ENCODE measurements around the gene HSPA12A. TPM values are rescaled to one million over a fixed set of nuclear protein-coding genes. Genes with fewer than 3 reads are reported as not detected.

The HSPA12A gene
- total and polyA plus RNA-seq, 2 of the 13 experiments (the other 11 are each of a cell fraction or from before 2014, with no cell fraction given): 6.4 to 13.6 TPM

DNA sequence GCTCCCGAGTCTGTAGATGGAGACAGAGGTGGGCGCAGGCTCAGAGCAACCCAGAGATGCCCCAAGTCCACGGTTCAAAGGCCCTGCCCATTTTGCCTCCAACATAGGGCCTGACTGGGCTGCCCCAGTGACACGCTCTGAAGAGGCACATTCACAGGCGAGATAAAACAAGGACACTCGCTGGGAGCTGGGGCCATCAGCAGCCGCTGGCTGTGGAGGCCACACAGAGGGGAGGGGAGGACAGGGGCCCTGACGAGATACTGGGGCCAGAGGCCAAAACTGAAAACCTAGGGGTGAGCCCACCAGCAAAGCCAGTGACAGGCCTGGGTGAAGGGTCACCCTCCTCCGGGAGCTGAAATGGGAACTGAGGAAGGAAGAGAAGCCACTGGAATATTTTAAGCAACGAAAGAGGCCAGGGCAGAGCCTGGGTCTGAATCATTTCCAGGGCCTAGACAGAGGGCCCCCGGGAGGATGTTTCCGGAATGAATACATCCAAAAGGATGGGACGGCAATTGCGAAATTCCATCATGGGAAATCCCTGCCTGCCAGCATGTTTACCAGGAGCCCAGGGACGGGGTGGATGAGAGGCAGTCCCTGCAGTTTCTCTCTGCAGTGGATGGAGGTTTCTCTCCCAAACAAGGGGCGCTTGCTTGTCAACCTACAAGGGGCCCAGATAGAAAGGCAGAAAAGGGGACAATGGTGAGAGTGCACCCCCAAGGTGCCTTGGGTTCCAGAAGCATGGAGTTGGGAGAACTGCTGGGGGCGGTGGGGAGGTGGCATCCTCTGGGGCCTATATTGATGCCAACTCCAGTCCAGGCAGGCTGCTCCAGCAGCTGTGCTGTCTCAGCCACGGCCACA, 29.0 kb upstream of the HSPA12A start (continued):
- TF ChIP-seq PRDM10 (CRISPR knock-in tag; IDR thresholded peaks at IDR 0.05; ENCODE audit: low read depth): 0 out of 2 replicates have a peak, but pooled peaks have one; percentile 20
- peak; percentile 48; the same call in 1 of the 2 replicates for TF ChIP-seq ZNF292 (CRISPR knock-in tag; IDR thresholded peaks at IDR 0.05; ENCODE audit: borderline replicate concordance, low read depth)
- TF ChIP-seq MIER2 (CRISPR knock-in tag; IDR thresholded peaks at IDR 0.05): no peak
- TF ChIP-seq REL (CRISPR knock-in tag; conservative IDR thresholded peaks at IDR 0.05): no peak
- TF ChIP-seq POLR2G (IDR thresholded peaks at IDR 0.05; ENCODE audit: low read depth, low read length): no peak
- TF ChIP-seq ZFX (CRISPR knock-in tag; IDR thresholded peaks at IDR 0.05; ENCODE audit: low read depth): peak; percentile 71
- no peak for TF ChIP-seq ZNF614 (CRISPR knock-in tag; IDR thresholded peaks at IDR 0.05; ENCODE audit: borderline replicate concordance)
- no peak for TF ChIP-seq GLMP (CRISPR knock-in tag; IDR thresholded peaks at IDR 0.05; ENCODE audit: borderline replicate concordance)
- peak; percentile 91 for TF ChIP-seq ETV5 (CRISPR knock-in tag; IDR thresholded peaks at IDR 0.05; ENCODE audit: borderline replicate concordance)
- no peak for TF ChIP-seq HNRNPK (IDR thresholded peaks at IDR 0.05; ENCODE audit: low read depth, low read length, poor library complexity, severe bottlenecking)
- TF ChIP-seq SAP130 (CRISPR knock-in tag; IDR thresholded peaks at IDR 0.05; ENCODE audit: low read depth): peak; percentile 62; the same call in 1 of the 2 replicates
- no peak for TF ChIP-seq ZSCAN30 (CRISPR knock-in tag; IDR thresholded peaks at IDR 0.05)
- no peak for TF ChIP-seq ZNF503 (CRISPR knock-in tag; IDR thresholded peaks at IDR 0.05)
- peak; percentile 33 for TF ChIP-seq ZNF687 (CRISPR knock-in tag; IDR thresholded peaks at IDR 0.05)
- TF ChIP-seq KAT8 (CRISPR knock-in tag; IDR thresholded peaks at IDR 0.05): peak; percentile 41; the same call in 1 of the 2 replicates
- peak; percentile 87 for TF ChIP-seq FOSL2 (CRISPR knock-in tag; IDR thresholded peaks at IDR 0.05)
- no peak; the same call in 1 of the 2 replicates for TF ChIP-seq SMC3 (IDR thresholded peaks at IDR 0.05; ENCODE audit: low read length)
